Hematopoietic multipotent progenitor cell treated with erythropoietin and hydrocortisone succinate and interleukin-3 and kit ligand, for 8 days (in vitro differentiated cells): ENCODE data around the gene SAP30L.

Source experiments
- DNase-seq: peaks from one replicate; pipeline ENCODE4 v3.0.0-alpha.2; 2015

The SAP30L gene

GRCh38 chr5:154422298-154422697 lies 23.5 kb upstream of the SAP30L start:
- no peak for DNase-seq

GRCh38 chr5:154428208-154428607 lies 17.6 kb upstream of the SAP30L start:
- DNase-seq = no peak

- no peak for DNase-seq
Observed at GRCh38 chr5:154429341-154429740, 16.5 kb upstream of the SAP30L start.

- no peak for DNase-seq
Observed at GRCh38 chr5:154430466-154430865, 15.3 kb upstream of the SAP30L start.

- no peak for DNase-seq
Observed at GRCh38 chr5:154430961-154431630, 14.7 kb upstream of the SAP30L start.

GRCh38 chr5:154435226-154435625 lies 10.6 kb upstream of the SAP30L start:
- DNase-seq = no peak

- no peak for DNase-seq
Observed at GRCh38 chr5:154437281-154437965, 8.4 kb upstream of the SAP30L start.

GRCh38 chr5:154440540-154440939 lies 5.3 kb upstream of the SAP30L start:
- no peak for DNase-seq

GRCh38 chr5:154442801-154443200 lies 3.0 kb upstream of the SAP30L start:
- DNase-seq = no peak

GRCh38 chr5:154444556-154445421 lies 1.0 kb upstream of the SAP30L start:
- peak; percentile 26 for DNase-seq

- DNase-seq = peak; percentile 17
Observed at GRCh38 chr5:154446195-154447088, 645 bp downstream of the SAP30L start.

- no peak for DNase-seq
Observed at GRCh38 chr5:154447089-154447725, 1.4 kb downstream of the SAP30L start.

- no peak for DNase-seq
Observed at GRCh38 chr5:154449786-154450185, 4.0 kb downstream of the SAP30L start.

- DNase-seq = no peak
Observed at GRCh38 chr5:154451957-154452356, 6.2 kb downstream of the SAP30L start.

- no peak for DNase-seq
Observed at GRCh38 chr5:154455585-154455984, 9.8 kb downstream of the SAP30L start.

GRCh38 chr5:154456540-154456939 lies 10.7 kb downstream of the SAP30L start:
- no peak for DNase-seq

GRCh38 chr5:154459015-154459414 lies 13.2 kb downstream of the SAP30L start:
- no peak for DNase-seq

GRCh38 chr5:154460172-154460571 lies 14.4 kb downstream of the SAP30L start:
- no peak for DNase-seq

- no peak for DNase-seq
Observed at GRCh38 chr5:154461531-154461930, 15.7 kb downstream of the SAP30L start.

GRCh38 chr5:154464438-154464837 lies 18.6 kb downstream of the SAP30L start:
- no peak for DNase-seq

GRCh38 chr5:154465169-154465568 lies 19.4 kb downstream of the SAP30L start:
- DNase-seq = no peak

- DNase-seq = no peak
Observed at GRCh38 chr5:154466147-154466546, 20.4 kb downstream of the SAP30L start.
